ENCODE results near the gene NF1. TPM values are rescaled to one million over a fixed set of nuclear protein-coding genes. Genes with fewer than 3 reads are reported as not detected.

Gene NF1
- polyA plus RNA-seq, 3 donors: 1.2 to 7.4 (median 2.1) TPM

DNA sequence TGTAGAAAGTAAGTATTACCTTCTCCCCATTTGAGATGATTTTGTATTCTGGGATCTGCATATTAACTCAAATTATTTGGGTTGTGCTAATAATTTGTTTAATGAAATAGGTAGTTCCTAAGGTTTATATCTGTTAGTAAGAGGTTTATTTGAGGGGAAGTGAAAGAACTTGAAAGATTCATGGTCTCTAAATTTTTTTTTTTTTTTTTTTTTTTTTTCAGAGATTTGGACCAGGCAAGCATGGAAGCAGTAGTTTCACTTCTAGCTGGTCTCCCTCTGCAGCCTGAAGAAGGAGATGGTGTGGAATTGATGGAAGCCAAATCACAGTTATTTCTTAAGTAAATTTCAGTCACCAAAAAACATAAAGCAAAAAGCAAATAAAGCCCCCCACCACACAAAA lies 137.1 kb downstream of the NF1 start:
- H3K79me2 ChIP-seq (ENCODE audit: insufficient read depth, low read length): no peaks in the 10 kb centered on the region
- H3K4me2 ChIP-seq (replicated peaks; ENCODE audit: extremely low read depth, low read length, poor library complexity, severe bottlenecking): no peak overlapping the region
- no peaks in the 10 kb centered on the region for H3K27me3 ChIP-seq (ENCODE audit: control insufficient read depth in 2 of 2, insufficient read depth in 2 of 2, low read length in 2 of 2)
- intact Hi-C loops (cut with micrococcal nuclease): no loop called here
- H3K4me1 ChIP-seq (ENCODE audit: control insufficient read depth in 1 of 2, insufficient read depth in 2 of 2, low read length in 2 of 2): peaks cover 0 to 3% of the 10 kb centered on the region in 2 donors
- H2AFZ ChIP-seq (ENCODE audit: insufficient read depth, low read depth, low read length, poor library complexity, severe bottlenecking): no peak overlapping the region
- TF ChIP-seq, protein P1, sequence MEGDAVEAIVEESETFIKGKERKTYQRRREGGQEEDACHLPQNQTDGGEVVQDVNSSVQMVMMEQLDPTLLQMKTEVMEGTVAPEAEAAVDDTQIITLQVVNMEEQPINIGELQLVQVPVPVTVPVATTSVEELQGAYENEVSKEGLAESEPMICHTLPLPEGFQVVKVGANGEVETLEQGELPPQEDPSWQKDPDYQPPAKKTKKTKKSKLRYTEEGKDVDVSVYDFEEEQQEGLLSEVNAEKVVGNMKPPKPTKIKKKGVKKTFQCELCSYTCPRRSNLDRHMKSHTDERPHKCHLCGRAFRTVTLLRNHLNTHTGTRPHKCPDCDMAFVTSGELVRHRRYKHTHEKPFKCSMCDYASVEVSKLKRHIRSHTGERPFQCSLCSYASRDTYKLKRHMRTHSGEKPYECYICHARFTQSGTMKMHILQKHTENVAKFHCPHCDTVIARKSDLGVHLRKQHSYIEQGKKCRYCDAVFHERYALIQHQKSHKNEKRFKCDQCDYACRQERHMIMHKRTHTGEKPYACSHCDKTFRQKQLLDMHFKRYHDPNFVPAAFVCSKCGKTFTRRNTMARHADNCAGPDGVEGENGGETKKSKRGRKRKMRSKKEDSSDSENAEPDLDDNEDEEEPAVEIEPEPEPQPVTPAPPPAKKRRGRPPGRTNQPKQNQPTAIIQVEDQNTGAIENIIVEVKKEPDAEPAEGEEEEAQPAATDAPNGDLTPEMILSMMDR (IDR thresholded peaks at IDR 0.05): no peak
- no peak overlapping the region for H3K9ac ChIP-seq (ENCODE audit: insufficient read depth, low read length, poor library complexity, severe bottlenecking)
- Mint-ChIP-seq H3K4me3 (no peak overlapping the region), H3K9me3 (no peaks in the 10 kb centered on the region), H3K27me3 (ENCODE audit: low read depth in 3 of 3) (no peaks in the 10 kb centered on the region), H3K36me3 (peaks cover 46 to 56% of the 10 kb centered on the region in 2 donors), H3K27ac (no peak overlapping the region), H3K4me1 (peaks cover 11% of the 10 kb centered on the region)
- H3K36me3 ChIP-seq (replicated peaks in 1 of 2; ENCODE audit: control insufficient read depth in 1 of 2, insufficient read depth in 2 of 2, low read length in 2 of 2): peaks cover 27 to 67% of the 10 kb centered on the region in 2 donors
- H3K27ac ChIP-seq (ENCODE audit: low read depth in 1 of 2, low read length in 2 of 2): no peak overlapping the region
- no peak overlapping the region for H3K4me3 ChIP-seq (replicated peaks in 1 of 3; ENCODE audit: low read depth in 2 of 3, low read length in 3 of 3)
- no peaks in the 10 kb centered on the region for H3K9me3 ChIP-seq (replicated peaks in 1 of 2; ENCODE audit: control insufficient read depth in 1 of 2, insufficient read depth in 1 of 2, low read length in 2 of 2)
- DNase-seq: no peak
- no peaks in the 10 kb centered on the region for H4K20me1 ChIP-seq (ENCODE audit: insufficient read depth, low read length)

DNA sequence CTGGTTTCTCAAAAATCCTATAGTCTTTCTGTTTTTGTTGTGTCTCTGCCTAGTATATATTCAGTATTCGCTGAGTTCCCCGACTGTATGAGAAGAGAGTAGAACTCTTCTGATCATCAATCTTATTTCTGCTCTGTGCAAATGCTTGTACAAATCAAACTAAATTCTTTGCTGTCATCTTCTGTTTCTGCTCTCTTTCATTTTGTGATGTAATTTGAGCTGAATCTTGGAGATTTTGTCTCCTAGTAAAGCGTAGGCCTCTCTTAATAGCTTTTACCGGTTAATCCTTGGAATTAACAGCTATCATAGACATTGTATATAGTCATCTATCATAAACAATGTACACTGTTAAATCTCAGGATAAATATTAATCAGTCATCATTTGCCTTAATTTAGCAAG lies 140.3 kb downstream of the NF1 start:
- Histone ChIP-seq H2AFZ (ENCODE audit: insufficient read depth, low read depth, low read length, poor library complexity, severe bottlenecking) (no peak overlapping the region), H3K79me2 (ENCODE audit: insufficient read depth, low read length) (no peaks in the 10 kb centered on the region), H3K27ac (ENCODE audit: low read depth in 1 of 2, low read length in 2 of 2) (no peak overlapping the region), H3K36me3 (replicated peaks in 1 of 2; ENCODE audit: control insufficient read depth in 1 of 2, insufficient read depth in 2 of 2, low read length in 2 of 2) (peaks cover 23 to 70% of the 10 kb centered on the region in 2 donors), H3K27me3 (ENCODE audit: control insufficient read depth in 2 of 2, insufficient read depth in 2 of 2, low read length in 2 of 2) (no peaks in the 10 kb centered on the region), H4K20me1 (ENCODE audit: insufficient read depth, low read length) (no peaks in the 10 kb centered on the region), H3K4me1 (ENCODE audit: control insufficient read depth in 1 of 2, insufficient read depth in 2 of 2, low read length in 2 of 2) (no peaks in the 10 kb centered on the region), H3K9ac (ENCODE audit: insufficient read depth, low read length, poor library complexity, severe bottlenecking) (no peak overlapping the region), H3K4me2 (replicated peaks; ENCODE audit: extremely low read depth, low read length, poor library complexity, severe bottlenecking) (no peak overlapping the region), H3K4me3 (replicated peaks in 1 of 3; ENCODE audit: low read depth in 2 of 3, low read length in 3 of 3) (no peak overlapping the region), H3K9me3 (replicated peaks in 1 of 2; ENCODE audit: control insufficient read depth in 1 of 2, insufficient read depth in 1 of 2, low read length in 2 of 2) (no peaks in the 10 kb centered on the region)
- Mint-ChIP-seq H3K27ac (no peak overlapping the region), H3K4me1 (peaks cover 7% of the 10 kb centered on the region), H3K36me3 (peaks cover 40 to 52% of the 10 kb centered on the region in 2 donors), H3K27me3 (ENCODE audit: low read depth in 3 of 3) (no peaks in the 10 kb centered on the region), H3K4me3 (no peak overlapping the region), H3K9me3 (no peaks in the 10 kb centered on the region)
- intact Hi-C loops (cut with micrococcal nuclease): no loop called here
- WGBS (ENCODE audit: insufficient coverage): no CpG with 5 or more reads among the region's 4 CpGs
- DNase-seq: no peak
- TF ChIP-seq, protein P1 (IDR thresholded peaks at IDR 0.05): no peak
